GM10248 (cell line): ENCODE data around the gene PLOD1.

ENCODE experiments used
- CTCF ChIA-PET: fragments of 300-600 bp; sonication (Branson Sonifier 250); formaldehyde crosslinking; extraction: SDS; loops from one replicate; lab custom pipeline; 2021; ENCODE audit warnings: antibody characterized with exemption; lab: Yijun Ruan, JAX
- POLR2A ChIA-PET: fragments of 350-650 bp; sonication (Branson Sonifier 250); formaldehyde crosslinking; extraction: SDS; loops from one replicate; lab custom pipeline; 2020; ENCODE audit warnings: antibody characterized with exemption; lab: Yijun Ruan, JAX
- DNase-seq: peaks from one replicate; pipeline ENCODE4 v3.0.0; 2012; ENCODE audit errors: extremely low spot score
- CTCF ChIP-seq: IDR thresholded peaks from 2 replicates; pipeline ENCODE4 v1.5.1; 2012; ENCODE audit warnings: mild to moderate bottlenecking, low read depth; ENCODE audit errors: extremely low read depth, missing control alignments, control extremely low read depth

Gene PLOD1

GRCh38 chr1:11913291-11913690, 21.2 kb upstream of the PLOD1 start:
- DNase-seq: no peak
- CTCF ChIA-PET: no interaction called here
- POLR2A ChIA-PET: interaction anchor here (0.6 kb wide), 1 partner anchor 821 kb away, joined by 3 read pairs; no protein-coding TSS in a partner anchor
- TF ChIP-seq CTCF: no peak

GRCh38 chr1:11914024-11914423, 20.5 kb upstream of the PLOD1 start:
- CTCF ChIA-PET: interaction anchor here (1.0 kb wide), 1 partner anchor 19 kb away, joined by 4 read pairs; no protein-coding TSS in a partner anchor
- POLR2A ChIA-PET: interaction anchor here (0.6 kb wide), 1 partner anchor 821 kb away, joined by 3 read pairs; no protein-coding TSS in a partner anchor
- DNase-seq: no peak
- no peak for TF ChIP-seq CTCF

- no peak for DNase-seq
- TF ChIP-seq CTCF: no peak
- ChIA-PET CTCF (interaction anchor here (0.8 kb wide), 1 partner anchor 9 kb away, joined by 4 read pairs; no protein-coding TSS in a partner anchor), POLR2A (interaction anchor here (0.9 kb wide), 1 partner anchor 10 kb away, joined by 3 read pairs; no protein-coding TSS in a partner anchor)
Observed at GRCh38 chr1:11918799-11919519, 15.6 kb upstream of the PLOD1 start.

GRCh38 chr1:11919621-11920020, 14.9 kb upstream of the PLOD1 start:
- ChIA-PET POLR2A (interaction anchor here (0.9 kb wide), 1 partner anchor 10 kb away, joined by 3 read pairs; no protein-coding TSS in a partner anchor), CTCF (no interaction called here)
- TF ChIP-seq CTCF: no peak
- DNase-seq: no peak

GRCh38 chr1:11920239-11920903, 14.1 kb upstream of the PLOD1 start:
- DNase-seq: no peak
- TF ChIP-seq CTCF: no peak
- ChIA-PET POLR2A (interaction anchor here (2.4 kb wide), 1 partner anchor 11 kb away, joined by 11 read pairs; no protein-coding TSS in a partner anchor), CTCF (no interaction called here)

- no peak for TF ChIP-seq CTCF
- ChIA-PET POLR2A (interaction anchor here (2.4 kb wide), 1 partner anchor 11 kb away, joined by 11 read pairs; no protein-coding TSS in a partner anchor), CTCF (no interaction called here)
- DNase-seq: no peak
Observed at GRCh38 chr1:11921022-11921421, 13.5 kb upstream of the PLOD1 start.
